Stimulated activated CD4-positive, alpha-beta T cell treated with anti-CD3 and anti-CD28 coated beads, Interleukin-12 subunit alpha, Interleukin-12 subunit beta, amount 100 ng/mL, for 24 hours (primary cell): ENCODE results near the gene PAX8.

Experiments
- DNase-seq, 2 experiments: peaks; one replicate each; pipeline ENCODE4 v3.0.0-alpha.2; 2020; ENCODE audit warnings: low read depth in 2 of 2

Gene PAX8

DNA sequence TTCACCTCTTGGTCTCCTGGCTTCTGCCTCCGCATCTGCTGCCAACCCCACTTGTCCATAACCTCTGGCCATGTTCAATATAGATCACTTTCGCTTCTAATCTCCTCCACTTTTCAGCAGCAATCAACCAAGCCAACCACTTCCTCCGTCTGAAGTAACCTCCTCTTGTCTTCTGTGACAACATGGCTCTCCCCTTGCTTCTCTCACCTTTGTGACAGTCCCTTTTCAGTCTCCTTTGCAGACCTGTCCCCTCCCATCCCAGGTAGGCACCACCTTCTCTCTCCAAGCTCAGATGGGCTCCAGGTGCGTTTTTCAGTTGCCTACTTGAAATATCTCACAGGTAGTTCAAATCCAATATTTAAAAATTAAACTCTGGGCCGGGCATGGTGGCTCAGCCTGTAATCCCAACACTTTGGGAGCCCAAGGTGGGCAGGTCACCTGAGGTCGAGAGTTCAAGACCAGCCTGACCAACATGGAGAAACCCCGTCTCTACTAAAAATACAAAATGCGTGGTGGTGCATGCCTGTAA is 109.7 kb downstream of the PAX8 start:
- DNase-seq = no peak

DNA sequence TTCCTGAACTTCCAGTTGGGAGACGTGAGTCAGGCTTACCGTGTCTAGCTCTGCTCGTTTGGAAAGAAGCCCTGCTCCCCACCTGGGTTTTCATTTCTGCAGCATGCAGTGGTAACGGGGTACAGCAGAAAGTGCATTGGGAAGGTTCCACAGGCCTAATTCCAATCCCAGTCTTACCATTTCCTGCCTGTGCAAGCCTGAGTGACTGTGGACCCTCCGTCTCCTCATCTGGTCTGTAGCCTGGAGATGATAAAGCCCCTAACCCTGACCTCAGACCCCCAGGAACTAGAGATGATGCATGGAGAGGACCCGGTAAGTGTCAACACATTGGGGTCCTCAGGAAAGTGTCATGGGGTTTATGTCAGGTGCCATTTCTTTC is 110.8 kb downstream of the PAX8 start:
- DNase-seq = no peak

DNA sequence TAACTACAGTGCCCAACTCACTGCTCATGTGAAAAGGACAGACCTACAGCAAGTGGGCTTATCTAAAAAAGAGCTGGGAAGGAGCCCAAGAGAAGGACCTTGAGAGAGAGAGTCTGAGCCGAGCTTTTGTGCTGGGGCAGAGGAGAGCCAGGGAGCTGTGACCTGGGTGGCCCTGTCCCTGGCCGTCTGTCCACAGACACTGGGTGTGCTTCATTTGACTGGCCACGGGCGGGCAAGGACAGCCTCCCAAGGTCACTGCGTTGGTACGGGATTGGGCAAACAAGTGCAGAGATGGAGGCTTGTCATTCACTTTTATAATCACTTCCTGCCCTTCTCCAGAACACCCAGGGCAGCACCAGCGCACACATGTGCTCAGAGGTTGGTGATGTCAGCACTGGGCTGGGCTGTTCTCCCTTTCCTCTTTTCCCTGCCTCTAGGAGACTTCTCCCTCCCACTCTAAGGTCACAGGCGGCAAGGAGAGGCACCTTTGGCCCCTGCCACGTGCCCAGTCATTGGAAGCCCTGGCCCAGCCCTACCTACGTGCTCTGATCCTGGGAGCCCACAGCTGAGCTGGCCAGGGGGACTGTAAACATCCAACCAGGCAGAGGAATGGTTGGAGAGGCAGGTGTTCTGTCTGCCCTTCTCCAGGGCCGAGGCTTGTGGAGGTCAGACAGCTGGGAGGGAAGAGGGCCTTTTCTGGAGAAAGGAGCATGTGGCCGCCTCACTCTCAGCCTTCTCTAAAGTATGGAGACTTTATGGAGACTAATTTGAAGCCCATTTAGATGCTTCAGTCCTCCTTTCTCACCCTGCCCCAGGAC is 111.4 kb downstream of the PAX8 start:
- DNase-seq = no peak

DNA sequence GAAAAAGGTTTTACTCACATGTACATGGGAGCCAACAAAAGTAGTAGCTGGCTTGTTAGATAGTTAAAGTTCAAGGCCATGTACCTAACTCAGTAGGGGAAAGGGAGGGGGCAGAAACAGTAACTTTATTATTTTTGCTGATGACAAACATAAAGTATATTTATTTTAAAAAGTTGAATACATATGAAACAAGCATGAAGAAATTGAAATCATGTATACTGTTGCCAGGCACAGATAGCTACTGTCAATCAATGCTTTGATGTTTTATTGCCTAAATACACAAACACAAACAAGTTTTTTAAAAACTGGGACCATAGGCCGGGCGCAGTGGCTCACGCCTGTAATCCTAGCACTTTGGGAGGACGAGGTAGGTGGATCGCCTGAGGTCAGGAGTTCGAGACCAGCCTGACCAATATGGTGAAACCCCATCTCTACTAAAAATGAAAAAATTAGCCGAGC is 112.5 kb downstream of the PAX8 start:
- DNase-seq = no peak
